OCI-LY3 (cell line): ENCODE data around the gene FAM219B.

Experiments
- CTCF ChIP-seq: fragments of 200-600, 300-600 bp; sonication (generic); IDR thresholded peaks from 2 replicates; pipeline ENCODE4 v1.5.1; 2014; ENCODE audit warnings: antibody characterized with exemption, low read length, low read depth
- EZH2phosphoT487 ChIP-seq: fragments of 200-600 bp; shearing (Covaris generic); IDR thresholded peaks from 2 replicates; pipeline ENCODE4 v1.6.1; 2018; ENCODE audit warnings: antibody characterized with exemption, mixed run types, low read depth

DNA sequence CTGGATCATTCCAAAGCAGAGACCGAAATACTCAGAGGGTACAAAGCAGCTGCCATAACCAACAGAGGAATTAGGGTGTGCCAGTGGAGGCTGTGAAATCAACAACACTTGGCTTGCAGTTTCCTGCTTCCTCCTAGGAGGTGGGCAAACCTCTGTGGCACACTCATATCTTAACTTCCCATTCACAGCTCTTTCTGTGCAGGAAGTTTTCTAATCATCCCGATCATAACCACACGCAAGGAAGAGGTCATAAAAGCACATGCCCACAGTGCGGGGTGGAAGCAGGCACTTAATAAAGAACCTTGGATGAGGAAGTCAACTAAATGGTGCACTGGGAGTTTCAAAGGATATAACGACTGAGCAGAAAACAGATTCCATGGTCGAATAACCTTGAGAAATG, 38.6 kb downstream of the FAM219B start:
- TF ChIP-seq CTCF, result no peak
- no peak for TF ChIP-seq EZH2phosphoT487
